ENCODE measurements around the gene SLC9A4. TPM values are rescaled to one million over a fixed set of nuclear protein-coding genes. Genes with fewer than 3 reads are reported as not detected.

Gene SLC9A4
- total and polyA plus RNA-seq, 9 of the 15 experiments (the other 6 are each of a cell fraction or from before 2014, with no cell fraction given), result 0.04 to 0.15 (median 0.04) TPM; not detected in 5

DNA sequence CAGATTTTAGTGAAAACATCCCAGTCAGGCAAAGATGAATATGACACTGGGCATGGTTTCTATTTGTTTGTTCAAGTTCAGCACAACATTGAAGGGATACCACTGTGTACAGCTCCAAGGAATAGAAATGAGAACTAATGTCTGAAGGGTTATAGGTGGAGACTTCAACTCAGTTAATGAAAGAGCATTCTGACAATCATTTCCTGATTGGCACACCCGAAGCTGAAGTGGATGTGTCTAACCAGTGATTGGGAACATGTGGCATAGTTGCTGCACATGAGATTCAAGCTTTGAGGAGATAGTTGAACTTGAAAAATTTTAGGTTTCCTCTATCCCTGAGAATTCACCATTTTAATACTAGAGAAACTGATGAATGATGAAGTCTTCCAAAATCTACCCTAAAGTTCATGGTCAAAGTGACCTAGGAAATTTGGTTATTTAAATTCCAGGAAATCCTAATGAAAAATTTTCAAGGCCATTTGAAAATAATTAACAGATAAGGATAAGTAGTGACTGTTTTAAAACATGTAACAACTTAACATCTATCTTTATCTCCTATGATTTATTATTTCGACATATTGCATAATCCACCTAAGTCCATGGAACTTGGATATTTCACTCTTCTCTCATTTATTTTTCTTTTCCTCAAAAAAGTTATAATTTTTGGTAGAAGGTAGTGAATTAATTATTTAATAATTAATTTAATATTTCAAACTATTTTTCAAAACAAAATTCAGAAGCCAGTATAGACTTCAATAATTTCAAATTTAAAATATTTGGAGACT is 38.0 kb downstream of the SLC9A4 start:
- CTCF ChIA-PET (ENCODE audit: low intra/inter-chr PET ratio), result no interaction called here
- H3K4me1 ChIP-seq (replicated peaks in 1 of 2; ENCODE audit: control insufficient read depth in 2 of 2, insufficient read depth in 2 of 2, low read length in 2 of 2), result no peaks in the 10 kb centered on the region
- DNase-seq (ENCODE audit: extremely low read depth in 1 of 4, low spot score in 3 of 4) (no peak), FAIRE-seq (no peak), ATAC-seq (no peak)
- BruUV-seq (replicated peaks), result no TSS peak
- POLR2A ChIA-PET, result no interaction called here
- peaks cover 2 to 11% of the 10 kb centered on the region in 2 experiments; a peak in 2 of 5 replicates for H3K27me3 ChIP-seq (ENCODE audit: control insufficient read depth in 2 of 2, insufficient read depth in 2 of 2, low read length in 2 of 2)
- no peaks in the 10 kb centered on the region for H3K79me2 ChIP-seq (ENCODE audit: control insufficient read depth, insufficient read depth, low read length)
- H3K4me3 ChIP-seq, result no peak overlapping the region
- no peaks in the 10 kb centered on the region for H3K9me1 ChIP-seq (ENCODE audit: control insufficient read depth, insufficient read depth, low read length)
- H4K20me1 ChIP-seq (replicated peaks; ENCODE audit: control insufficient read depth, insufficient read depth, low read length), result no peaks in the 10 kb centered on the region
- H3K36me3 ChIP-seq (ENCODE audit: control insufficient read depth, insufficient read depth, low read length), result no peaks in the 10 kb centered on the region
- 0% methylated on average over 2 of the region's 2 CpGs for WGBS (ENCODE audit: insufficient coverage, low coverage, missing lambda C conversion rate)
- no peak overlapping the region for H3K4me2 ChIP-seq (ENCODE audit: insufficient read depth, low read length)
- no peak overlapping the region for H3K27ac ChIP-seq (ENCODE audit: extremely low read depth, low read depth, low read length)
- in situ Hi-C loops (cut with MboI), result no loop called here
- no peak overlapping the region for H2AFZ ChIP-seq (ENCODE audit: low read depth, low read length)
- intact Hi-C loops (cut with micrococcal nuclease), result no loop called here
- TF ChIP-seq ARID4B (CRISPR knock-in tag; IDR thresholded peaks at IDR 0.05) (no peak), CEBPB (tag; IDR thresholded peaks at IDR 0.05) (peak; percentile 31; the same call in 1 of the 2 replicates), CEBPG (CRISPR knock-in tag; IDR thresholded peaks at IDR 0.05) (no peak), CEBPG (tag; conservative IDR thresholded peaks at IDR 0.05 in 1 of 2, IDR thresholded peaks at IDR 0.05 in 1 of 2) (peak; percentile 53 to 81), ARHGAP35 (IDR thresholded peaks at IDR 0.05; ENCODE audit: partially characterized antibody) (no peak), ZBED1 (IDR thresholded peaks at IDR 0.05) (no peak), YBX1 (IDR thresholded peaks at IDR 0.05) (no peak), CBFA2T3 (IDR thresholded peaks at IDR 0.05) (no peak)
- no peak overlapping the region for H3K9ac ChIP-seq (ENCODE audit: insufficient read depth in 1 of 2, low read depth in 2 of 2, low read length in 2 of 2)
- H3K9me3 ChIP-seq (replicated peaks; ENCODE audit: control insufficient read depth, insufficient read depth, low read depth, low read length), result no peaks in the 10 kb centered on the region

All from K562 (cell line).